K562 (cell line): ENCODE data around the gene TMEM143. TPM values are rescaled to one million over a fixed set of nuclear protein-coding genes. Genes with fewer than 3 reads are reported as not detected.

ENCODE experiments used
- CHD4 ChIP-seq: fragments of 200-600 bp; sonication (generic); IDR thresholded peaks from 3 replicates; pipeline ENCODE4 v1.6.1; 2012; ENCODE audit warnings: low read depth, mild to moderate bottlenecking, mixed read lengths, low read length, inconsistent platforms; ENCODE audit not compliant: insufficient read depth, insufficient replicate concordance, poor library complexity, severe bottlenecking
- FUS ChIP-seq: fragments of 200-400 bp; formaldehyde crosslinking; optimal IDR thresholded peaks from 2 replicates; pipeline ENCODE3; 2017; ENCODE audit warnings: low read depth, low read length
- GATAD2A ChIP-seq: fragments of 450-650 bp; IDR thresholded peaks from 2 replicates; pipeline ENCODE4 v1.6.1; 2017
- NCOA1 ChIP-seq: fragments of 450-650 bp; IDR thresholded peaks from 2 replicates; pipeline ENCODE4 v1.6.1; 2016; ENCODE audit warnings: low read depth
- NFXL1 ChIP-seq: fragments of 450-650 bp; formaldehyde crosslinking; IDR thresholded peaks from 2 replicates; pipeline ENCODE4 v1.4.0; 2021; ENCODE audit warnings: mild to moderate bottlenecking
- PHF20 ChIP-seq: fragments of 450-650 bp; IDR thresholded peaks from 2 replicates; pipeline ENCODE4 v1.6.1; 2018; ENCODE audit not compliant: partially characterized antibody
- PTTG1 ChIP-seq: fragments of 450-650 bp; IDR thresholded peaks from 2 replicates; pipeline ENCODE4 v1.6.1; 2016; ENCODE audit warnings: low read depth, mild to moderate bottlenecking, missing genetic modification characterization, missing compliant biosample characterization
- SMARCC2 ChIP-seq: fragments of 450-650 bp; IDR thresholded peaks from 2 replicates; pipeline ENCODE4 v1.6.1; 2017; ENCODE audit warnings: antibody characterized with exemption, moderate library complexity, mild to moderate bottlenecking, low read depth
- SP2 ChIP-seq: IDR thresholded peaks from 2 replicates; pipeline ENCODE4 v1.6.1; 2011; ENCODE audit warnings: mild to moderate bottlenecking, low read depth, low read length, moderate library complexity; ENCODE audit not compliant: poor library complexity, severe bottlenecking; ENCODE audit errors: extremely low read depth
- TAF15 ChIP-seq: fragments of 200-400 bp; formaldehyde crosslinking; IDR thresholded peaks from 2 replicates; pipeline ENCODE4 v1.6.1; 2017; ENCODE audit warnings: mild to moderate bottlenecking, low read depth, low read length, moderate library complexity
- ZNF212 ChIP-seq: fragments of 450-650 bp; formaldehyde crosslinking; IDR thresholded peaks from 2 replicates; pipeline ENCODE4 v1.4.0; 2020; ENCODE audit warnings: mild to moderate bottlenecking
- ZNF23 ChIP-seq: fragments of 250-450 bp; sonication (Bioruptor Pico); IDR thresholded peaks from 2 replicates; pipeline ENCODE4 v1.4.0; 2020; ENCODE audit warnings: mild to moderate bottlenecking
- ZNF785 ChIP-seq: fragments of 250-450 bp; sonication (Bioruptor Pico); IDR thresholded peaks from 2 replicates; pipeline ENCODE4 v1.4.0; 2020; ENCODE audit warnings: mild to moderate bottlenecking
- polyA plus RNA-seq, 8 experiments: library from polyadenylated mRNA; depleted of rRNA in 4 of 8; stranded (reverse) in 5 of 8; unstranded in 3 of 8; fragments of >200 nt; fragmentation: Nextera tagmentation in 2 of 8; fragmentation: Illumina TruSeq in 1 of 8; extraction: Ambion mirVana in 2 of 8; extraction: Trizol in 1 of 8; gene quantifications; 2 replicates each; pipeline versions ENCODE4 v1.2.1 to v1.2.3, GENCODE V29; 2011 to 2014; ENCODE audit warnings: inconsistent platforms in 1 of 8, missing spikeins in 1 of 8
- total RNA-seq, 7 experiments: library from RNA; depleted of rRNA in 6 of 7; stranded (reverse); fragments of >200 nt in 6 of 7; fragmentation: Illumina TruSeq in 2 of 7; extraction: Trizol in 2 of 7; gene quantifications; 2 replicates each; pipeline versions ENCODE4 v1.2.1 to v1.2.3, GENCODE V29; 2011 to 2021; ENCODE audit warnings: low replicate concordance in 1 of 7
- TF ChIP-seq, protein P1 (sequence below): fragments of 450-650 bp; formaldehyde crosslinking; IDR thresholded peaks from 2 replicates; pipeline ENCODE4 v1.4.0; 2020; ENCODE audit warnings: mild to moderate bottlenecking, moderate library complexity
- TF ChIP-seq, protein P2 (sequence below): sonication (generic); formaldehyde crosslinking; IDR thresholded peaks from 2 replicates; pipeline ENCODE4 v1.8.1; 2022; ENCODE audit warnings: missing genetic modification reagents
- TF ChIP-seq, protein P3 (sequence below): fragments of 250-450 bp; sonication (Bioruptor Pico); IDR thresholded peaks from 2 replicates; pipeline ENCODE4 v1.8.0; 2022; ENCODE audit warnings: inconsistent platforms
- TF ChIP-seq, protein P4 (sequence below): fragments of 250-450 bp; sonication (Bioruptor Pico); IDR thresholded peaks from 2 replicates; pipeline ENCODE4 v1.8.0; 2021; ENCODE audit warnings: borderline replicate concordance, mild to moderate bottlenecking, moderate library complexity; ENCODE audit not compliant: poor library complexity, severe bottlenecking
- TF ChIP-seq, protein P5 (sequence below): fragments of 250-450 bp; sonication (Bioruptor Pico); IDR thresholded peaks from 2 replicates; pipeline ENCODE4 v1.8.0; 2021; ENCODE audit warnings: moderate library complexity, mild to moderate bottlenecking, inconsistent platforms

The TMEM143 gene
- total and polyA plus RNA-seq, 9 of the 15 experiments (the other 6 are each of a cell fraction or from before 2014, with no cell fraction given) = 0.66 to 8.8 (median 4.3) TPM

DNA sequence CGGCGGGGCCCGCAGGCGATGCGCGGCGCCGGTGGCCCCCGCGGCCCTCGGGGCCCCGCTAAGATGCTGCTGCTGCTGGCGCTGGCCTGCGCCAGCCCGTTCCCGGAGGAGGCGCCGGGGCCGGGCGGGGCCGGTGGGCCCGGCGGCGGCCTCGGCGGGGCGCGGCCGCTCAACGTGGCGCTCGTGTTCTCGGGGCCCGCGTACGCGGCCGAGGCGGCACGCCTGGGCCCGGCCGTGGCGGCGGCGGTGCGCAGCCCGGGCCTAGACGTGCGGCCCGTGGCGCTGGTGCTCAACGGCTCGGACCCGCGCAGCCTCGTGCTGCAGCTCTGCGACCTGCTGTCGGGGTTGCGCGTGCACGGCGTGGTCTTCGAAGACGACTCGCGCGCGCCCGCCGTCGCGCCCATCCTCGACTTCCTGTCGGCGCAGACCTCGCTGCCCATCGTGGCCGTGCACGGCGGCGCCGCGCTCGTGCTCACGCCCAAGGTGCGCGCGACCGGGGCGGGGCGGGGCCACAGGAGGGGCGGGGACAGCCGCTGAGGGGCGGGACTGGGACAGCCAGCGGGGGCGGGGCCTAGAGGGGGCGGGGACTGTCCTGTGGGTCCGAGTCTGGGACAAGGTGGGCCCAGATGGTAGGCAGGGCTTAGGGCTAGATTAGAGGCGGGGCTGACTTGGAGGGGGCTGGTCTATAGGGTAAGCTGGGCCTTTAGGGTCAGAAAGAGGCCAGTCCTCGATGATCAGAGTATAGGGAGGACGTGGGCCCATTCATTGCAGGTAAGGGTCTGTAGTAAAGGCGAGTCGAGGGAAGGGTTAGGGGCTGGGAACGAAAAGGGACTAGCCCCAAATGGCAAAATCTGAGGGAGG, 34.9 kb upstream of the TMEM143 start (continued):
- TF ChIP-seq ZNF23 (CRISPR knock-in tag) = no peak
- TF ChIP-seq ZNF785 = no peak
- TF ChIP-seq, protein P1, sequence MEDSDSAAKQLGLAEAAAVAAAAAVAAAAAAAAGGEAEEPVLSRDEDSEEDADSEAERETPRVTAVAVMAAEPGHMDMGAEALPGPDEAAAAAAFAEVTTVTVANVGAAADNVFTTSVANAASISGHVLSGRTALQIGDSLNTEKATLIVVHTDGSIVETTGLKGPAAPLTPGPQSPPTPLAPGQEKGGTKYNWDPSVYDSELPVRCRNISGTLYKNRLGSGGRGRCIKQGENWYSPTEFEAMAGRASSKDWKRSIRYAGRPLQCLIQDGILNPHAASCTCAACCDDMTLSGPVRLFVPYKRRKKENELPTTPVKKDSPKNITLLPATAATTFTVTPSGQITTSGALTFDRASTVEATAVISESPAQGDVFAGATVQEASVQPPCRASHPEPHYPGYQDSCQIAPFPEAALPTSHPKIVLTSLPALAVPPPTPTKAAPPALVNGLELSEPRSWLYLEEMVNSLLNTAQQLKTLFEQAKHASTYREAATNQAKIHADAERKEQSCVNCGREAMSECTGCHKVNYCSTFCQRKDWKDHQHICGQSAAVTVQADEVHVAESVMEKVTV (CRISPR knock-in tag) = no peak
- no peak for TF ChIP-seq ZNF212 (CRISPR knock-in tag)
- TF ChIP-seq SP2 = no peak
- no peak for TF ChIP-seq FUS
- TF ChIP-seq, protein P2, sequence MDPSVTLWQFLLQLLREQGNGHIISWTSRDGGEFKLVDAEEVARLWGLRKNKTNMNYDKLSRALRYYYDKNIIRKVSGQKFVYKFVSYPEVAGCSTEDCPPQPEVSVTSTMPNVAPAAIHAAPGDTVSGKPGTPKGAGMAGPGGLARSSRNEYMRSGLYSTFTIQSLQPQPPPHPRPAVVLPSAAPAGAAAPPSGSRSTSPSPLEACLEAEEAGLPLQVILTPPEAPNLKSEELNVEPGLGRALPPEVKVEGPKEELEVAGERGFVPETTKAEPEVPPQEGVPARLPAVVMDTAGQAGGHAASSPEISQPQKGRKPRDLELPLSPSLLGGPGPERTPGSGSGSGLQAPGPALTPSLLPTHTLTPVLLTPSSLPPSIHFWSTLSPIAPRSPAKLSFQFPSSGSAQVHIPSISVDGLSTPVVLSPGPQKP (CRISPR knock-in tag) = no peak
- TF ChIP-seq, protein P3, sequence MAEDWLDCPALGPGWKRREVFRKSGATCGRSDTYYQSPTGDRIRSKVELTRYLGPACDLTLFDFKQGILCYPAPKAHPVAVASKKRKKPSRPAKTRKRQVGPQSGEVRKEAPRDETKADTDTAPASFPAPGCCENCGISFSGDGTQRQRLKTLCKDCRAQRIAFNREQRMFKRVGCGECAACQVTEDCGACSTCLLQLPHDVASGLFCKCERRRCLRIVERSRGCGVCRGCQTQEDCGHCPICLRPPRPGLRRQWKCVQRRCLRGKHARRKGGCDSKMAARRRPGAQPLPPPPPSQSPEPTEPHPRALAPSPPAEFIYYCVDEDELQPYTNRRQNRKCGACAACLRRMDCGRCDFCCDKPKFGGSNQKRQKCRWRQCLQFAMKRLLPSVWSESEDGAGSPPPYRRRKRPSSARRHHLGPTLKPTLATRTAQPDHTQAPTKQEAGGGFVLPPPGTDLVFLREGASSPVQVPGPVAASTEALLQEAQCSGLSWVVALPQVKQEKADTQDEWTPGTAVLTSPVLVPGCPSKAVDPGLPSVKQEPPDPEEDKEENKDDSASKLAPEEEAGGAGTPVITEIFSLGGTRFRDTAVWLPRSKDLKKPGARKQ = no peak
- TF ChIP-seq SMARCC2 = no peak
- no peak for TF ChIP-seq PHF20
- TF ChIP-seq, protein P4, sequence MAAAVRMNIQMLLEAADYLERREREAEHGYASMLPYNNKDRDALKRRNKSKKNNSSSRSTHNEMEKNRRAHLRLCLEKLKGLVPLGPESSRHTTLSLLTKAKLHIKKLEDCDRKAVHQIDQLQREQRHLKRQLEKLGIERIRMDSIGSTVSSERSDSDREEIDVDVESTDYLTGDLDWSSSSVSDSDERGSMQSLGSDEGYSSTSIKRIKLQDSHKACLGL = no peak
- TF ChIP-seq, protein P5, sequence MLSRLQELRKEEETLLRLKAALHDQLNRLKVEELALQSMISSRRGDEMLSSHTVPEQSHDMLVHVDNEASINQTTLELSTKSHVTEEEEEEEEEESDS (CRISPR knock-in tag) = no peak
- no peak for TF ChIP-seq NFXL1 (CRISPR knock-in tag)
- TF ChIP-seq CHD4 = no peak
- TF ChIP-seq NCOA1 = no peak
- no peak for TF ChIP-seq PTTG1 (tag)
- no peak for TF ChIP-seq TAF15
- no peak for TF ChIP-seq GATAD2A
